HG03066 (cell line): ENCODE results near the gene CLCA2.

Experiments used
- ATAC-seq: cut with Tn5 transposase; IDR thresholded peaks from one replicate; pipeline ENCODE4 v1.9.1; 2021; ENCODE audit warnings: low read depth; ENCODE audit not compliant: unreplicated experiment

CLCA2 gene

GRCh38 chr1:86423873-86424272 lies at the start of gene CLCA2:
TSS of gene CLCA2 (plus strand) at chr1:86424171. CDS start at chr1:86424248, 77 bp downstream.
- ATAC-seq = no peak

GRCh38 chr1:86375688-86376087 lies 48.3 kb upstream of the CLCA2 start:
- ATAC-seq = no peak

- no peak for ATAC-seq
Observed at GRCh38 chr1:86377341-86377740, 46.6 kb upstream of the CLCA2 start.

- ATAC-seq = no peak
Observed at GRCh38 chr1:86378813-86379212, 45.2 kb upstream of the CLCA2 start.

- peak; percentile 55 for ATAC-seq
Observed at GRCh38 chr1:86380257-86380861, 43.6 kb upstream of the CLCA2 start.

- ATAC-seq = no peak
Observed at GRCh38 chr1:86381223-86381622, 42.7 kb upstream of the CLCA2 start.

- peak; percentile 56 for ATAC-seq
Observed at GRCh38 chr1:86382878-86383277, 41.1 kb upstream of the CLCA2 start.

- no peak for ATAC-seq
Observed at GRCh38 chr1:86387916-86388627, 35.9 kb upstream of the CLCA2 start.

- no peak for ATAC-seq
Observed at GRCh38 chr1:86388777-86389176, 35.2 kb upstream of the CLCA2 start.

GRCh38 chr1:86389307-86389706 lies 34.7 kb upstream of the CLCA2 start:
- peak; percentile 91 for ATAC-seq

- ATAC-seq = no peak
Observed at GRCh38 chr1:86394416-86394815, 29.6 kb upstream of the CLCA2 start.

GRCh38 chr1:86395751-86396497 lies 28.0 kb upstream of the CLCA2 start, which contains the start of gene ODF2L:
TSS of gene ODF2L (minus strand) at chr1:86396323. CDS start at chr1:86387027, 9,296 bp downstream.
- ATAC-seq = peak; percentile 100

GRCh38 chr1:86396498-86396890 lies 27.5 kb upstream of the CLCA2 start:
- ATAC-seq = peak; percentile 28

- no peak for ATAC-seq
Observed at GRCh38 chr1:86409416-86410021, 14.5 kb upstream of the CLCA2 start.

- ATAC-seq = no peak
Observed at GRCh38 chr1:86410879-86411278, 13.1 kb upstream of the CLCA2 start.

GRCh38 chr1:86416343-86416742 lies 7.6 kb upstream of the CLCA2 start:
- no peak for ATAC-seq

- peak; percentile 90 for ATAC-seq
Observed at GRCh38 chr1:86419277-86419903, 4.6 kb upstream of the CLCA2 start.

- ATAC-seq = no peak
Observed at GRCh38 chr1:86421601-86422280, 2.2 kb upstream of the CLCA2 start.

- no peak for ATAC-seq
Observed at GRCh38 chr1:86423473-86423872, 498 bp upstream of the CLCA2 start.

GRCh38 chr1:86429122-86429725 lies 5.3 kb downstream of the CLCA2 start:
- ATAC-seq = no peak
